GM15510 (cell line): ENCODE data around the gene FSCN2.

Source experiments
- POLR2A ChIP-seq: IDR thresholded peaks from 3 replicates; pipeline ENCODE4 v1.6.1; 2011; ENCODE audit warnings: borderline replicate concordance; ENCODE audit not compliant: insufficient read length; ENCODE audit errors: extremely low read depth

The FSCN2 gene

DNA sequence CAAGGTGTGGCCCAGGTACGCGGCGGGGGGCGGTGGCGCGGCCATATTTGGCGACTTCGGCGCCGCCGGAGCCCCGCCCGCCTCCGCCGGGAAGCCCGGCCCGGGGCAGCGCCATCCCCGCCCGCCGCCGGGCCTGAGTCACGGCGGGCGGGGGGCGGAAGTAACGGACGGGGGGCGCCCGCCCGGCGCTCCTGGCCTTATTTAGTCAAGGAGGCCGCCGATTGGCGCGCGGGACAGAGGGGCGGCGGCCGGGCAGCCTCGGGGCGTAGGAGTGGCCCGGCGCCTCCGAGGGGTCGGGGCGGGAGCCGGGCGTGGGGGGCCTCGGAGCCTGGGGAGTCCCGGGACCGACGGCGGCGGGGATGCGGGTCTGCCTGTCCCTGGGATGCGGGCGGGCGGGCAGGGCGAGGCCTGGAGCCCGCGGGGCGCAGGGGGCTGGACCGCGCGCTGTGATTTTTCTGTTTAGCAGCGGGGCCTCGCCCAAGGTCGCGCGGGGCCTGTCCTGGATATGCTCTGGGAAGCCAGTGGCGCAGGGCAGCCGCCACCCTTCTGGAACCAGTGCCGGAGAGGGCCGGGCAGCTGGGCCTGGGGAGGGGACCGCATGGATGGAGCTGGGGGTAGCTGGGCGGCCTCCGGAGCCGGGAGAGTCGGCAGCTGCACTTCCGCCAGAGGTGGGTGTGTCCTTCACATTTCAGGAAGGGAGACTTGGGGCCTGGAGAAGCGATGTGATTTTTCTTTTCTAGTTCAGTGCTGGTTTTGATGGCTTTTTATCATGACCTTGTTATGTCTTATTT, 13.2 kb upstream of the FSCN2 start:
- TF ChIP-seq POLR2A: peak; percentile 55

DNA sequence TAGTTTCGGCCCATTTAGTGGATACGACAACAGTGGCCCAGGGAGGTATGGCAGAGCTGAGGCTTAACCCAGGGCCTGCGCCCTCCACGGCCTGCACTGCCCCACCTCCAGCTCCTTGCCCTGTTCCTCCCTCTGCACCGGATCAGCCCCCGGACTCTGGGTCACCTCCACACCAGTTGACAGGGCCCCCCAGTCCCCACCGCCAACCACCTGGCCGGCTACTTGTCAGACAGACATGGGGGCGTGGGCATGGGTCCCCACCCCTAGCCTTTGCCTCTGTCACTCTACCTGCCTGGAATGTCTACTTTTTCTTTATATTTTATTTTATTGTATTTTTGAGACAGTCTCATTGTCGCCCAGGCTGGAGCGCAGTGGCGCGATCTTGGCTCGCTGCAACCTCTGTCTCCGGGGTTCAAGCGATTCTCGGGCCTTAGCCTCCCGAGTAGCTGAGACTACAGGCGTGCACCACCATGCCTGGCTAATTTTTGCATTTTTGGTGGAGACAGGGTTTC, 12.6 kb upstream of the FSCN2 start:
- no peak for TF ChIP-seq POLR2A

- TF ChIP-seq POLR2A: no peak
Measured at GRCh38 chr17:81516439-81516838, 11.7 kb upstream of the FSCN2 start.

- TF ChIP-seq POLR2A: no peak
Measured at GRCh38 chr17:81517009-81517338, 11.2 kb upstream of the FSCN2 start.

- peak; percentile 75 for TF ChIP-seq POLR2A
Measured at GRCh38 chr17:81517339-81518112, 10.7 kb upstream of the FSCN2 start.

- TF ChIP-seq POLR2A: no peak
Measured at GRCh38 chr17:81518113-81518784, 9.9 kb upstream of the FSCN2 start.

- peak; percentile 43 for TF ChIP-seq POLR2A
Measured at GRCh38 chr17:81518785-81519283, 9.3 kb upstream of the FSCN2 start.

- TF ChIP-seq POLR2A: peak; percentile 27
Measured at GRCh38 chr17:81519284-81520020, 8.7 kb upstream of the FSCN2 start.

GRCh38 chr17:81520021-81520901, 7.9 kb upstream of the FSCN2 start:
- no peak for TF ChIP-seq POLR2A

DNA sequence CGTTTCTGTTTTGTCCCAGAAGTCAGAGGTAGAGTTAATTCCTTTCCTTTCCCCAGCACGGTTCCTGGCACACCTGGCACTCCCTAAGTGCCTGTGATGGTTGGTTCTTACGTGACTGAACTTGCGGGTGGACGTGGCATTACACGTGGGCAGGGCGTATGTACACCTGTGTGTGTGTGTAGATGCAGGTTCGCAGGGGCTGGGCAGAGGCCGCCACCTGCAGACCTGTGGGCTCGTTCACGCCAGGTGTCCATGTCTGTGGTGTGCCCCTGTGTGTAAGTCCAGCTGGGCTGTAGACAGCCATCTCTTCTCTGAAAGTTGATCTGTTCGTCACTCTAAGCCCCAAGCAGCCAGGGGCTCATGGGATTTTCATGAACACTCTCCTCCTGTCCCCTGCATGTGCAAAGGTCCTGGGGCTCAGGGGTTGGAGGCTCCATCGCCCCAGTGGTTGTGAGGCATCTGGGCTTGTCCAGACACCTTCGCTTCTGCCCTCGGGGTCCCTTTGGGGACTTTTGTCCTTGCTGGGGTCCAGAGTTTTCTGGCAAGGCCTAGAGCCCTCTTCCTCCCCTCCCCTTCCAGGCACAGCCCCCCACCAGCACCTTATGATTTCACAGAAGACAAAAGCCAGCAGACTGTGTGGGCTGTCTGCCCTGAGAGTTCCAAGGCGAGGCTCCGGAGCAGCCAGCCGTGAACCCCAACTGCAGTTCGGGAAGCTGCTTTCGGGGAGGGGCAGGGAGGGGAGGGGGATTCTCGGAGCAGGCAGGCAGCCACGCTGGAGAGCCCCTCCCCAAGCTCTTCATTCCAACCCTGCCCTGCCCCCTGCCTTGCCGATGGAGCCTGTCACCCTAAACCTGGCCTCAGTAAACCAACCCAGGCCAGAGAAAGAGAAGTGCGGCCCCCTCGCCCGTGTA, 5.4 kb upstream of the FSCN2 start:
- no peak for TF ChIP-seq POLR2A

GRCh38 chr17:81523402-81524038, 4.7 kb upstream of the FSCN2 start:
- no peak for TF ChIP-seq POLR2A
